Measurements from ENCODE around the gene PTPN1.
"Not testable (repeated sequence)": the region's sequence is repeated elsewhere in the genome, so short reads cannot be mapped to it uniquely, and the experiment has no call there.

The PTPN1 gene

GRCh38 chr20:50594591-50595432 is 84.6 kb downstream of the PTPN1 start:
- DNase-seq: no peak

- no peak for DNase-seq
Observed at GRCh38 chr20:50595433-50595895, 85.3 kb downstream of the PTPN1 start.

GRCh38 chr20:50595988-50596693 is 86.0 kb downstream of the PTPN1 start:
- DNase-seq: no peak

DNA sequence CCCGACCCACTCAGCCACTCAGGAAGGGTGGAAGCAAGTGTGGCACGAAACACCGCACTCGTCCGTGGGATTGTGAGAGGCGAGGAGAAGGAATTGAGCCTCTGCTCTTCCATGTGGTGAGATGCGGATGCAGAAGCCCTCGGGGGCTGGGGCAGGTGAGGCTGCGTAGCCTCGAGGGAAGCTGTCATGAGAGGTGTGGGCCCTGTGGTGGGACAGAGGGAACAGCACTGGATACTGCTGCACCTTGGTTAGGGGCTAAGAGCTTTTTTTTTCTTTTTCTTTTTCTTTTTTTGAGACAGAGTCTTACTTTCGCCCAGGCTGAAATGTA is 86.5 kb downstream of the PTPN1 start:
- no peak for DNase-seq

DNA sequence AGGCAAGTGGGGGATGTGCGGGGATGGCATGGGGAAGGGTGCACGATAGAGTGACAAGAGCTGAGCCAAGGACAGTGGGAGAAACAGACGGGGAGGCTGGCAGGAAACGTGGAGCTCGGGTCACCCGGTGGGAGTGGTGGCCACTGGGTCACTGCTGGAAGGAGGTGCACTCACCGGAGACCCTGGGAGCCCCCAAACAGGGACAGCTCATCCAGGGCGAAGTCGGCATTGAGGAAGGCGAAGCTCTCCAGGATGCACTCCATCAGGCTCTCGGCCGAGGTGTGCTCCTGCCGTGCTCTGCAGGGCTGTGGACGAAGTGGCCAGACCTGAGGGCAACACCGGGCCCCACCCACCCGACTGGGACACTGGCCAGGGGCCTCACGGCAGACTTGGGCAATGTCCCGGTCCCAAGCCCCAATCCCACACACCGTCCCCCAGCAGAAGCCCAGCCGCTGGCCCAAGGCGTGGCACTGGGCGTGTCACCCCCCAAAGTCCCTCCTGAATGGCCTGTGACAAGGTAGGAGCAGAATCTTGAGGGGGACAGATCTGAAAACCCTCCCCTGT is 87.3 kb downstream of the PTPN1 start:
- DNase-seq: no peak

DNA sequence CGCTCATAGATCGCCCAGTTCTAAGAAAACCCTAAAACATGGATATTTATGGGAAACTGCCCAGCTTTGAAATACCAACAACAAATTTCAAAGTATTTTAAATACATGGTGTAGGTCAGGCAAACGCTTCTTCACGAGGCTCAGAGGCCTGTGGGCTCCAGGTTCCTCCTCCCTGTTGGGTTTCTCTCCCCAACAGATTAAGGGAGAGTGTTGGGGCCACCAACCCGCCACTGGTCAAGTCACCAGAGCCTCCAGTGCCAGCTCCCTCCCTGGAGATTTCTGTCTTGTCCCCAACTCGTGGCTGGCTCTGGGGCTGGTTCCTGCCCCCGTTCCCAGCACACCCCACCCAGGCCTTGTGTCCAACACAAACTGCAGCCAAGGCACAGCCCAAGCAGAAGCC is 87.9 kb downstream of the PTPN1 start:
- DNase-seq: no peak

- not testable (repeated sequence) for DNase-seq
Observed at GRCh38 chr20:50598768-50599167, 88.6 kb downstream of the PTPN1 start.

DNA sequence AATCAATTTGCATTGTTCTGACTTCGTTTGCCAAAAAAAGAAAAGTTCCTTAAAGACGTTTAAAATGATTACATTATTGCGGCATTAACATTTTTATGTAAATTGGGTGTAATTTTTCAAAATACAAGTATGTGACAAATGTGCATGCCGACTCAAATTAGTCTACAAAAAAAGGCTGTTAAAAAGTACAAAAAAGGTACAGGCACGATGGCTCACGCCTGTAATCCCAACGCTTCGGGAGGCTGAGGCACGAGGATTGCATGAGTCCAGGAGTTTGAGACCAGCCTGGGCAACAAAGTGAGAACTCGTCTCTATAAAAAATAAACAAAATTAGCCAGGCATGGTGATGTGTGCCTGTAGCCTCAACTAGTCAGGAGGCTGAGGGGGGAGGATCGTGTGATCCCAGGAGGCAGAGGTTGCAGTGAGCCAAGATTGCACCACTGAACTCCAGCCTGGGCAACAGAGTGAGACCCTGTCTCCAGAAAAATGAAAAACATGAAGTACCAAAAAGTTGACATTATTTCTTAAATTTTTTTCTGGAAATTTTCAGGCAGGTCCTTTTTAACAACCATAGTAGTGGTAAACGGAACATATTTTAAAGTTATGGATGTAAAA is 90.2 kb downstream of the PTPN1 start:
- no peak for DNase-seq

DNA sequence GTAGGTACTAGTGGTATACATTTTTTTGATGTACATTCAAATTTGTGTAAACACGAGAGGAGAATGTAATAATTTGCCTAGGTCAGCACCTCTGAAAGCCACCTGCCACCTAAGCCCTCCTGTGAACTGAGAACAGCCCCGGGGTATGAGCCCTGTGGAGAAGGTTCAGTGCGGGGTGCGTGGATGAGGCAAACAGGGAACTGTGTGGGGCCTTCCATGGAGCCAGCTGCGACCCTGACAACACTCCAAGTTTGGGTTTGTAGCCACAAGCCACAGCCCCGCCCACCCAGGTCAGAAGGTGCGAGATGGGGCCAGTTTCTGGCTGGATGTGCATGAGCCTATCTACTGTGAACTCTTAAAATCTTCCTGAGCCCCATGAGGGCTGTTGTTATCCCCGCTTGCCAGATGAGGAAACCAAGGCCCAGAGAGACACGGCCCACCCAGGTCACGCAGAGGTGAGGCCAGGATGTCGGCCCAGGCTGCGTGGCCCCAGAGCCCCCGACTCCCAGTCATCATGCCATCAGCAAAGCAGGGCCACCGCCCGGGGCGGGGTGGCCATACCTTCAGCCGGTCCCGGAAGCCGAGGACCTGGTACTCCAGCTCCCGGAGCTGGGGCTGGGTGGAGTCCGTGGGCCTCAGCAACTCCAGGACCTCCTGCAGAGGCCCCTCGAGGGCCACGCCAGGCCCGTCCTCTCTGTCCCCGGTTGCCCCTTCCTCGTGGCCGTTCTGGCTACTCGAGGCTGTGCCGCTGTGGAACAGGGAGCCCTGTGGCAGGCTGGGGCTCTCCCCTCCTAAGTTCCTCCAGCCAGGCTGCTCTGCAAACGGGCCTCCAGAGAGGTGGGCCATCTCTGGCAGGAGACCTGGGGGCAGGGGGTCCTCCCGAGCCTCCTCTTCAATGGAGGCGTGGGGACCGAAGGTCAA is 91.6 kb downstream of the PTPN1 start:
- no peak for DNase-seq

- DNase-seq: no peak
Observed at GRCh38 chr20:50602432-50603088, 92.4 kb downstream of the PTPN1 start.

DNA sequence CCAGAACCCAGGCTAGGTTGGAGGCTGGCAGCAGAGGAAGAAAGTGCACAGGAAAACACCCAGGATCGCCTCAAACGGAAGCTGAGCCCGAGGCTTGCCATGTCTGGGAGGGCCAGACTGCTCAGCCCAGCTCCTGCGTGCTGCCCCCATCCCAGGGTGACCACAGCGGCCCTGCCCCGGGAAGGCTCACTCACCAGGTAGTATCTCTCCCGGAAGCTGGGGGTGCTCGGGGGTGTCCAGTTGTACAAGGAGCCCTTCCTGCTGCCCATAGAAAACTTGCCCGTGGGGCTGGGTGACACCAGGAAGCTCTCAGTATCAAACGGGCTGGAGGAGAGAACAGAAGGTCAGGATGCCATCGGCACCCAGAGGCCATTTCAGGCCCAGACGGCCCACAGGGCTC is 94.3 kb downstream of the PTPN1 start:
- no peak for DNase-seq

GRCh38 chr20:50605136-50605535 is 95.0 kb downstream of the PTPN1 start:
- no peak for DNase-seq

- DNase-seq: no peak
Observed at GRCh38 chr20:50607436-50607835, 97.3 kb downstream of the PTPN1 start.

DNA sequence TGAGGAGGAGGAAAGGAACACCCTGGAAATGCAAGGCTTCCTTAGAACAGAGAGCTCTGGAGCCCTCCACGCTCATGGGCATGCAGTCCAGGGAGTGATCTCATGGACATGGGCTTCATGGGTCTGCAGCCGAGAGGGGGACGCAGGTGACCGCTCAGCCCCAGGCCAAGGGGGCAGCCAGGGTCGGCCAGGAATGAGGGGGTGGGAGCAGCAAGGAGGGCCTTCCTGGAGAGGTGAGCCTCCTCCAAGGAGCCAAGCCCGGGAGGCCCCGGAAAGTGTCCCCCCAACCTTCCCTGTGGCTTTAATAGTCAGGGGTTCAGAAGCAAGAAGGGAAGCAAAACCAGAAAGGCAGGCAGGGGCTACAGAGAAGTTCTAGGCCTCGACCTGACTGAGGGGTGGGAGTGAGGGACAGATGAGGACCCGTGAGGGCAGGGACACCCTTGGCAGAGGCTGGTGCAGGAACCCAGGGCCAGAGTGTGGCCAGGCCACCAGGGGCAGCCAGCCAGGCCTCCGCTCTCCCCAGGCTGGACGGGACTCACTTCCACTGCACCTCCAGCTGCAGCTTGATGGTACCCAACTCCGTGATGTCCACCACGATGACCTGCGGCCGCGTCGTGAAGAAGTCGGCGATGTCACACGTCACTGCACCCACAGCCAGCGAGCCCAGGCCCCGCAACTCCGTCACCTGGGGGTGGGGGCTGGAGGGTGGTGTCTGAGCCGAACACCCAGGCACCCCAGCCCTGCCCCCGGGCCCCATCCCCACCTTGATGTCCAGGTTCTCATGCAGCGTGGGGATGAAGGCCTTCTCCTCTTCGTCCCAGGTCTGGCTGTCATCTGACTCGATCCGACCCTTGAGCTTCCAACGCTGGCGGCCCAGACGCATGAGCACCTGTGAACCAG is 97.9 kb downstream of the PTPN1 start:
- DNase-seq: no peak

DNA sequence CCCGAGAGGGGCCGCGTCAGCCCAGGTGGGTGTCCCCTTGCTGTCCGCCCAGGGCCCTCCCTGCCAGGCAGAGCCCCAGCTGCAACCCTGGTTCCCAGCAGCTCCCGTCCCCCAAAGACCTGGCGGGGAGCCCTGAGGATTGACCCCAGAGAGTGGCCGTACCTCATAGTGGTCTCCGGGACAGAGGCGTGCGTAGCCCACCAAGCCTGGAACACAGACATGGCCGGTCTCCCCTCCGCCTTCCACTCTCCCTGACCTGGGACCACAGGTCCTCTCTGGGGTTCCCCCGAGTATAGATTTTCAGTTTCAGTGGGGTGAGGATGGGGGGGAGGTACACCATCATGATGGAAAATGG is 98.5 kb downstream of the PTPN1 start:
- no peak for DNase-seq

GRCh38 chr20:50609438-50609989 is 99.3 kb downstream of the PTPN1 start:
- DNase-seq: no peak

GRCh38 chr20:50610212-50610718 is 100.1 kb downstream of the PTPN1 start:
- no peak for DNase-seq

GRCh38 chr20:50611128-50611810 is 101.1 kb downstream of the PTPN1 start:
- no peak for DNase-seq

- no peak for DNase-seq
Observed at GRCh38 chr20:50613438-50614169, 103.4 kb downstream of the PTPN1 start.

Data from GDM1 (cell line).